GM06990 (cell line): ENCODE data around the gene MAP3K1.

Experiments
- DNase-seq: peaks from one replicate; pipeline ENCODE4 v3.0.0-alpha.2; 2011; ENCODE audit not compliant: insufficient read length; ENCODE audit errors: extremely low read depth
- H3K27me3 ChIP-seq: replicated peaks from 2 replicates; pipeline ENCODE4 v1.6.0; 2011; ENCODE audit warnings: low read length; ENCODE audit not compliant: control insufficient read depth, insufficient read depth
- H3K36me3 ChIP-seq: 2 replicates; pipeline ENCODE4 v1.5.1; 2011; ENCODE audit warnings: low read length; ENCODE audit not compliant: control insufficient read depth, insufficient read depth
- H3K4me3 ChIP-seq: replicated peaks from 2 replicates; pipeline ENCODE4 v1.5.1; 2011; ENCODE audit warnings: low read depth, mild to moderate bottlenecking, control low read depth, low read length
- CTCF ChIP-seq: IDR thresholded peaks from 2 replicates; pipeline ENCODE4 v1.5.1; 2011; ENCODE audit warnings: low read length, control low read depth, mild to moderate bottlenecking, inconsistent platforms; ENCODE audit not compliant: insufficient read depth, poor library complexity, severe bottlenecking

The MAP3K1 gene

GRCh38 chr5:56900858-56901578 lies 85.7 kb downstream of the MAP3K1 start:
- no peaks in the 10 kb centered on the region for H3K27me3 ChIP-seq
- no peak overlapping the region for H3K4me3 ChIP-seq
- no peak for DNase-seq
- peak; percentile 61 for TF ChIP-seq CTCF
- H3K36me3 ChIP-seq: no peaks in the 10 kb centered on the region

- H3K4me3 ChIP-seq: peak overlapping the region; percentile 81
- no peak for DNase-seq
- H3K27me3 ChIP-seq: no peaks in the 10 kb centered on the region
- no peak for TF ChIP-seq CTCF
- H3K36me3 ChIP-seq: no peaks in the 10 kb centered on the region
These were observed 93.6 kb downstream of the MAP3K1 start for GRCh38 chr5:56908942-56909293.

- TF ChIP-seq CTCF: no peak
- peak; percentile 97 for DNase-seq
- no peaks in the 10 kb centered on the region for H3K27me3 ChIP-seq
- H3K36me3 ChIP-seq: no peaks in the 10 kb centered on the region
- H3K4me3 ChIP-seq: peak within 1 kb of the TSS; percentile 81
These were observed 94.2 kb downstream of the MAP3K1 start, which contains the start of gene SETD9 for GRCh38 chr5:56909294-56910209. SETD9 (plus strand) TSS chr5:56909596; CDS start chr5:56909646, 50 bp downstream.

GRCh38 chr5:56910210-56910965 lies 95.0 kb downstream of the MAP3K1 start:
- Histone ChIP-seq H3K36me3 (no peaks in the 10 kb centered on the region), H3K27me3 (no peaks in the 10 kb centered on the region), H3K4me3 (peak overlapping the region; percentile 74)
- no peak for DNase-seq
- no peak for TF ChIP-seq CTCF

DNA sequence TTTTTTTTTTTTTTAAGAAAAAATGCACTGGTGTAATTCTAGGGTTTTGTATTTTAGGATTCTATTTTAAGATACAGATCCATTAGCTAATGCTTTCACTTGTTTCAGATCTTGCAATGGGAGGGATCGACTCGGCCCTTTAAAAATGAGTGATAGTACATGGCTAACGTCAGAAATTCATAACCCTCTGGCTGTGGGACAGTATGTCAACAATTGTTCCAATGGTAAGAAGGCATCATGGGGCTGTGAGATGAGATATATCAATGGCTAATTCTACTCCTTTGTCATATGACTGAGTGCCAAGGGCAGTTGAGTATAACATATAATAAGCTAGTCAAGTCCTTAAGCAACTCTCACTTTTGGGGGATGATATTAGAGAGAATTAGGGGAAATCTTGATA lies 98.4 kb downstream of the MAP3K1 start:
- no peak overlapping the region for H3K4me3 ChIP-seq
- no peak for DNase-seq
- no peaks in the 10 kb centered on the region for H3K36me3 ChIP-seq
- no peaks in the 10 kb centered on the region for H3K27me3 ChIP-seq
- no peak for TF ChIP-seq CTCF
